ENCODE results near the gene ACVR1C.

ACVR1C gene

GRCh38 chr2:157506586-157506985, 122.1 kb downstream of the ACVR1C start:
- DNase-seq: no peak
- intact Hi-C loops (cut with DNase I): no loop called here

- intact Hi-C loops (cut with DNase I): no loop called here
- no peak for DNase-seq
Observed at GRCh38 chr2:157504623-157505022, 124.0 kb downstream of the ACVR1C start.

- intact Hi-C loops (cut with DNase I): no loop called here
- DNase-seq: no peak
Observed at GRCh38 chr2:157501026-157501425, 127.6 kb downstream of the ACVR1C start.

GRCh38 chr2:157500334-157500733, 128.3 kb downstream of the ACVR1C start:
- no peak for DNase-seq
- intact Hi-C loops (cut with DNase I): no loop called here

GRCh38 chr2:157498483-157498882, 130.2 kb downstream of the ACVR1C start:
- intact Hi-C loops (cut with DNase I): loop anchor here (5.0 to 10.0 kb wide), 3 partner anchors 94 to 194 kb away; no protein-coding TSS in a partner anchor
- DNase-seq: no peak

GRCh38 chr2:157497638-157498314, 130.9 kb downstream of the ACVR1C start:
- intact Hi-C loops (cut with DNase I): loop anchor here (5.0 to 10.0 kb wide), 3 partner anchors 95 to 193 kb away; no protein-coding TSS in a partner anchor
- DNase-seq: no peak

- peak; percentile 31 to 95 (median 72) for DNase-seq
- intact Hi-C loops (cut with DNase I): loop anchor here (5.0 to 10.0 kb wide), 3 partner anchors 157 to 520 kb away; no protein-coding TSS in a partner anchor
Observed at GRCh38 chr2:157492189-157492773, 136.4 kb downstream of the ACVR1C start.

GRCh38 chr2:157489983-157490382, 138.7 kb downstream of the ACVR1C start:
- no peak for DNase-seq
- intact Hi-C loops (cut with DNase I): loop anchor here (5.0 to 10.0 kb wide), 3 partner anchors 155 to 522 kb away; no protein-coding TSS in a partner anchor

- no peak for DNase-seq
- intact Hi-C loops (cut with DNase I): no loop called here
Observed at GRCh38 chr2:157488877-157489276, 139.8 kb downstream of the ACVR1C start.

GRCh38 chr2:157487747-157488146, 140.9 kb downstream of the ACVR1C start:
- no peak for DNase-seq
- intact Hi-C loops (cut with DNase I): no loop called here

GRCh38 chr2:157487271-157487610, 141.4 kb downstream of the ACVR1C start:
- intact Hi-C loops (cut with DNase I): no loop called here
- no peak for DNase-seq

GRCh38 chr2:157486596-157487270, 141.9 kb downstream of the ACVR1C start:
- no peak for DNase-seq
- intact Hi-C loops (cut with DNase I): no loop called here

GRCh38 chr2:157480182-157480961, 148.3 kb downstream of the ACVR1C start:
- intact Hi-C loops (cut with DNase I): no loop called here
- DNase-seq: peak in 8 of 10 donors; percentile 18 to 90 (median 48)

- intact Hi-C loops (cut with DNase I): no loop called here
- no peak for DNase-seq
Observed at GRCh38 chr2:157479081-157480027, 149.3 kb downstream of the ACVR1C start.

- DNase-seq: no peak
- intact Hi-C loops (cut with DNase I): no loop called here
Observed at GRCh38 chr2:157477919-157478318, 150.7 kb downstream of the ACVR1C start.

- DNase-seq: no peak
- intact Hi-C loops (cut with DNase I): no loop called here
Observed at GRCh38 chr2:157476953-157477709, 151.5 kb downstream of the ACVR1C start.

Data from posterior cingulate gyrus (tissue), 11 donors.